SU-DHL-6 (cell line): ENCODE measurements around the gene ITPRIPL2.

Experiments
- EZH2phosphoT487 ChIP-seq: fragments of 200-600 bp; sonication (generic), shearing (Covaris generic); conservative IDR thresholded peaks from 2 replicates; pipeline ENCODE4 v1.6.1; 2018; ENCODE audit warnings: mild to moderate bottlenecking, antibody characterized with exemption, low read length, moderate library complexity, mixed read lengths
- TF ChIP-seq, protein P1 (sequence below): fragments of 200-600 bp; sonication (generic); IDR thresholded peaks from one replicate; pipeline ENCODE4 v1.5.1; 2017; ENCODE audit warnings: antibody characterized with exemption, mild to moderate bottlenecking, low read length, moderate library complexity; ENCODE audit not compliant: insufficient read depth, poor library complexity, severe bottlenecking

- TF ChIP-seq, protein P1, sequence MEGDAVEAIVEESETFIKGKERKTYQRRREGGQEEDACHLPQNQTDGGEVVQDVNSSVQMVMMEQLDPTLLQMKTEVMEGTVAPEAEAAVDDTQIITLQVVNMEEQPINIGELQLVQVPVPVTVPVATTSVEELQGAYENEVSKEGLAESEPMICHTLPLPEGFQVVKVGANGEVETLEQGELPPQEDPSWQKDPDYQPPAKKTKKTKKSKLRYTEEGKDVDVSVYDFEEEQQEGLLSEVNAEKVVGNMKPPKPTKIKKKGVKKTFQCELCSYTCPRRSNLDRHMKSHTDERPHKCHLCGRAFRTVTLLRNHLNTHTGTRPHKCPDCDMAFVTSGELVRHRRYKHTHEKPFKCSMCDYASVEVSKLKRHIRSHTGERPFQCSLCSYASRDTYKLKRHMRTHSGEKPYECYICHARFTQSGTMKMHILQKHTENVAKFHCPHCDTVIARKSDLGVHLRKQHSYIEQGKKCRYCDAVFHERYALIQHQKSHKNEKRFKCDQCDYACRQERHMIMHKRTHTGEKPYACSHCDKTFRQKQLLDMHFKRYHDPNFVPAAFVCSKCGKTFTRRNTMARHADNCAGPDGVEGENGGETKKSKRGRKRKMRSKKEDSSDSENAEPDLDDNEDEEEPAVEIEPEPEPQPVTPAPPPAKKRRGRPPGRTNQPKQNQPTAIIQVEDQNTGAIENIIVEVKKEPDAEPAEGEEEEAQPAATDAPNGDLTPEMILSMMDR: no peak
- no peak for TF ChIP-seq EZH2phosphoT487
Measured at GRCh38 chr16:19077879-19078278, 35.9 kb upstream of the ITPRIPL2 start.
